Psoas muscle (tissue), 8 donors: ENCODE data around the gene COMMD8. TPM values are rescaled to one million over a fixed set of nuclear protein-coding genes. Genes with fewer than 3 reads are reported as not detected.

ENCODE experiments used
- ATAC-seq, 4 donors: fragments of 200-7000 bp; cut with Tn5 transposase; one replicate each; pipeline ENCODE4 v1.9.1; 2020; ENCODE audit warnings: moderate library complexity in 3 of 4, mild to moderate bottlenecking in 2 of 4
- DNase-seq, 2 donors: peaks; one replicate each; pipeline ENCODE4 v3.0.0-alpha.2; 2020
- H3K27ac ChIP-seq: fragments of 200-600 bp; one replicate; pipeline ENCODE4 v1.8.0; 2022
- H3K27me3 ChIP-seq, 3 donors: fragments of 200-600 bp in 1 of 3; one replicate each; pipeline versions ENCODE4 v1.6.1 to v1.8.0; 2013 to 2022; ENCODE audit warnings: low read length in 2 of 3, mild to moderate bottlenecking in 2 of 3, moderate library complexity in 1 of 3; ENCODE audit not compliant: insufficient read depth in 3 of 3
- H3K36me3 ChIP-seq, 2 donors: fragments of 200-600 bp in 1 of 2; one replicate each; pipeline versions ENCODE4 v1.6.1 to v1.8.0; 2013 to 2022; ENCODE audit warnings: low read depth in 1 of 2, mild to moderate bottlenecking in 1 of 2, moderate library complexity in 1 of 2; ENCODE audit not compliant: insufficient read depth in 1 of 2
- H3K4me1 ChIP-seq: fragments of 200-600 bp; one replicate; pipeline ENCODE4 v1.8.0; 2022
- H3K4me3 ChIP-seq: fragments of 200-600 bp; one replicate; pipeline ENCODE4 v1.8.0; 2022; ENCODE audit warnings: mild to moderate bottlenecking
- H3K9me3 ChIP-seq: fragments of 200-600 bp; one replicate; pipeline ENCODE4 v1.8.0; 2022
- CTCF ChIP-seq: fragments of 200-600 bp; IDR thresholded peaks from one replicate; pipeline ENCODE4 v1.8.0; 2022; ENCODE audit warnings: antibody characterized with exemption
- WGBS, 3 donors: extraction: QIAGEN DNeasy Blood & Tissue Kit; methylation state at CpG; one replicate each; pipeline versions ENCODE4 v1.1.6 to v1.1.7; 2013; 5-methylcytosine and 5-hydroxymethylcytosine counted together
- intact Hi-C, 2 donors: fragments of 100-400 bp; cut with DNase I; formaldehyde crosslinking; loops; one replicate each; pipeline versions ENCODE4 v1.11.0 to v1.14.2; 2022
- polyA plus RNA-seq, 3 donors: library from polyadenylated mRNA; stranded (reverse); fragments of 200-250 nt; gene quantifications; one replicate each; pipeline ENCODE4 v1.2.3, GENCODE V29; 2013
- total RNA-seq, 4 donors: library from RNA; stranded (reverse); fragmentation: NEBNext Ultra II Directional in 2 of 4; extraction: Animal tissue kit (Norgen Biotek cat#: 25700) in 2 of 4; gene quantifications; one replicate each; pipeline versions ENCODE4 v1.2.1 to v1.2.4, GENCODE V29; 2021 to 2023
- donor health status: healthy with polysubstance abuse.
- donor health status: DM: no; HTN: no; CAD: no; lungs with moderate emphysema.
- donor health status: Bipolar disorder and iron deficiency.
- donor health status: healthy.
- donor health status: DM: yes; HTN: yes; CAD: no.
- donor health status: DM: no; HTN: no; CAD: no.
- donor health status: DM: no; HTN: no; CAD: no.
- donor health status: DM: yes; HTN: yes; CAD: no.

COMMD8 gene
- total and polyA plus RNA-seq, 7 donors, result 4.9 to 18.0 (median 6.2) TPM

GRCh38 chr4:47500776-47501175 is 37.3 kb upstream of the COMMD8 start:
- Histone ChIP-seq H3K36me3 (no peaks in the 10 kb centered on the region), H3K4me1 (no peaks in the 10 kb centered on the region), H3K27me3 (no peaks in the 10 kb centered on the region), H3K27ac (no peak overlapping the region), H3K9me3 (no peaks in the 10 kb centered on the region), H3K4me3 (no peak overlapping the region)
- ATAC-seq (no peak), DNase-seq (no peak)
- no peak for TF ChIP-seq CTCF
- intact Hi-C loops, result no loop called here
- 55 to 60% (median 59%) methylated on average over 3 of the region's 3 CpGs for WGBS, 3 donors

GRCh38 chr4:47499700-47500099 is 36.2 kb upstream of the COMMD8 start:
- no peaks in the 10 kb centered on the region for H3K27me3 ChIP-seq
- intact Hi-C loops, result no loop called here
- no peaks in the 10 kb centered on the region for H3K4me1 ChIP-seq
- H3K4me3 ChIP-seq, result no peak overlapping the region
- H3K36me3 ChIP-seq, result no peaks in the 10 kb centered on the region
- H3K9me3 ChIP-seq, result no peaks in the 10 kb centered on the region
- no peak overlapping the region for H3K27ac ChIP-seq
- DNase-seq (no peak), ATAC-seq (no peak)
- WGBS, 3 donors, result 45 to 51% (median 50%) methylated on average over 2 of the region's 2 CpGs
- TF ChIP-seq CTCF, result no peak

GRCh38 chr4:47498899-47499298 is 35.4 kb upstream of the COMMD8 start:
- no peak for DNase-seq
- ATAC-seq, result no peak
- Histone ChIP-seq H3K9me3 (no peaks in the 10 kb centered on the region), H3K27me3 (no peaks in the 10 kb centered on the region), H3K4me3 (no peak overlapping the region), H3K4me1 (no peaks in the 10 kb centered on the region), H3K27ac (no peak overlapping the region), H3K36me3 (no peaks in the 10 kb centered on the region)
- intact Hi-C loops, result no loop called here
- WGBS, 3 donors, result 75 to 82% (median 82%) methylated on average over 6 of the region's 6 CpGs
- TF ChIP-seq CTCF, result no peak

GRCh38 chr4:47494124-47494430 is 30.6 kb upstream of the COMMD8 start:
- no peaks in the 10 kb centered on the region for H3K4me1 ChIP-seq
- no peak for DNase-seq
- ATAC-seq, result no peak
- intact Hi-C loops, result no loop called here
- 28 to 41% (median 38%) methylated on average over 4 of the region's 4 CpGs for WGBS, 3 donors
- no peaks in the 10 kb centered on the region for H3K9me3 ChIP-seq
- no peak overlapping the region for H3K4me3 ChIP-seq
- H3K27me3 ChIP-seq, result no peaks in the 10 kb centered on the region
- no peak for TF ChIP-seq CTCF
- H3K36me3 ChIP-seq, result no peaks in the 10 kb centered on the region
- H3K27ac ChIP-seq, result no peak overlapping the region

- TF ChIP-seq CTCF, result no peak
- Histone ChIP-seq H3K4me3 (no peak overlapping the region), H3K27ac (no peak overlapping the region), H3K9me3 (no peaks in the 10 kb centered on the region), H3K27me3 (no peaks in the 10 kb centered on the region), H3K4me1 (no peaks in the 10 kb centered on the region), H3K36me3 (no peaks in the 10 kb centered on the region)
- WGBS, 3 donors, result 63 to 73% (median 72%) methylated on average over 3 of the region's 3 CpGs
- DNase-seq (no peak), ATAC-seq (no peak)
- intact Hi-C loops, result no loop called here
Observed at GRCh38 chr4:47493238-47494123, 30.0 kb upstream of the COMMD8 start.
